HG03520 (cell line): Measurements from ENCODE around the gene DCBLD1.

ENCODE experiments used
- ATAC-seq: cut with Tn5 transposase; IDR thresholded peaks from one replicate; pipeline ENCODE4 v1.9.1; 2021; ENCODE audit warnings: mild to moderate bottlenecking, moderate library complexity; ENCODE audit not compliant: unreplicated experiment

DCBLD1 gene

DNA sequence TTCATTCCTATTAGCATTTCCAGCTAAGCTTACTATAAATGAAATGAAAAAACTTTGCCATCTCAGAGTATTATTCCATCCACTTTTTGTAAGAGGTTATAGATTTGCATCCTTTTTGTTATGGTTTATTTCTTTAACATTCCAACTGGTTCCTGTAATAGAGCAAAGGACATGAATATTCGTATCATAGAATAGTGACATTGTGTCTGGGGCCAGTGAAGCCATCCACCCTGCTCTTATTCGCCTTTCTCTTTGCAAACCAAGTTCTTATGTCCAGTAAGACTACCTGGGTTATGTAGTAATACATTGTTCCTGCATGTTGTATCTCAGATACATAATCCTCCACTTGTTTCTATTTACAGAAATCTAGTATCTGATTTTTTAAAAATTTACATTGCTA is 43.1 kb downstream of the DCBLD1 start:
- ATAC-seq = no peak

- ATAC-seq = no peak
Measured at GRCh38 chr6:117530467-117531242, 48.2 kb downstream of the DCBLD1 start.

DNA sequence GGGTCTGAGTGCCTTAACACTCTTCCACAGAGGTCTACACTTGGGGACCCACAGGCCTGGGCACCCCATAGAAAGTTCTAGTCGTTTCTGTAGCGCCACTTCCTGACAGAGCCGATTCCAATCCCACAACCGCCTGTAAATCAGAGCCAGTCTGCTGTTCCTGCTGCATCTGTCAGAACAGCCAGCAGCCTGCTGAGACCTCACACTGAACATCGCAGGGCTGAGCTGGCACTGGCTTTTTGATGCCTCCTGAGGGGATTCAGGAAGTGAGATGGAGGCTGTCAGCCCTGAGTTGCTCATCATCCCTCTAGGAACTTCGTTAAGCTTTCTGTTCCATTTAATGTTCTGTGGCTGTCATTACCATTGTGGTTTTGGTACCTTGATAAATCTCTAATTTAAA is 48.9 kb downstream of the DCBLD1 start:
- no peak for ATAC-seq

DNA sequence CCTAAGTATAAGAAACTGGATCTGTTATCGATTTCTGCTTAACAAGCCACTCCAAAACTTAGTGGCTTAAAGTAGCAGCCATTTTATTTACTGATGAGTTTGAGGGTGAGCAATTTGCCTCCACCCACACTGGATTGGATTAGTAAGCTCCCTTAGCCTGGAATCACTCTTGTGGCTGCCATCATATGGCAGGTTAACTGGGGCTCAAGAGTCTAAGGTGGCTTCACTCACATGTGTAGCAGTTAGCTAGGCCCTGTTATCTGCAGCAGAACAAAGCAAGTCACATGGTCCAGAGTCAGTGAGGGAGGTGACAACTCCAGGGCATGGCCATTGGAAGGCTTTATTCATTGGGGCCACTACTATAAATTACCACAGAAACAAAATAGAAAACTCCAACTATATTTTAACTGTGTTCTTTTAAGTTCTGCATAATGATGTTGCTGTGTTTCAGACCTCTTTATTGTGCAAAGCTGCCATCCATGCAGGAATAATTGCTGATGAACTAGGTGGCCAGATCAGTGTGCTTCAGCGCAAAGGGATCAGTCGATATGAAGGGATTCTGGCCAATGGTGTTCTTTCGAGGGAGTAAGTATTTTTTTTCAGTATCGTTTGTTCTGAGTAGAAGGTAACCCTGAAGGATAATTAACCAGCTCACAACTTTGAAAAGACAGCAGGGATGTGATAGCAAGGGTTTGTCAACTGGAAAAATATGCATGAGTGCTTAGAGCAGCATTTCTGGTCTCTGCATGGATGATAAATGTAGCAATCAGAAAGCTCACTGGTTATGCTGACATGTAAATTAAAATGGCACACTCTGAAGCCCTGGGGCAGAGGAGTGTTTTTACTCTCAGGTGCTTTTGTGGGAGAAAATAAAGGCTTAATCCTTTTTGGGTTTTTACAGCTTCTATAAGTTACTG is 49.6 kb downstream of the DCBLD1 start:
- no peak for ATAC-seq

- ATAC-seq = no peak
Measured at GRCh38 chr6:117533775-117534174, 51.3 kb downstream of the DCBLD1 start.

GRCh38 chr6:117534974-117535373 is 52.5 kb downstream of the DCBLD1 start:
- ATAC-seq = no peak

- ATAC-seq = no peak
Measured at GRCh38 chr6:117536317-117536716, 53.8 kb downstream of the DCBLD1 start.

DNA sequence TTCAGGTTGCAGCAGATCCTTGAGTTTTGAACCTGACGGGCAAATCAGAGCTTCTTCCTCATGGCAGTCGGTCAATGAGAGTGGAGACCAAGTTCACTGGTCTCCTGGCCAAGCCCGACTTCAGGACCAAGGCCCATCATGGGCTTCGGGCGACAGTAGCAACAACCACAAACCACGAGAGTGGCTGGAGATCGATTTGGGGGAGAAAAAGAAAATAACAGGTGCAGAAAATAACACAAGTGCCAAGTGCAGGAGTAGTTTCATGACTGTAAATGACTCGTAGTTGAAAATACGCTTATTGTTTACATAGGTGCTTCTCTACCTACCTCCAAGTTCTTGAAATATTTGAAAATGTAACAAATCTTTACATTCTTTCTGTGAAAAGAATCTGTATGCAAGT is 56.1 kb downstream of the DCBLD1 start:
- ATAC-seq = no peak

- no peak for ATAC-seq
Measured at GRCh38 chr6:117540670-117541069, 58.2 kb downstream of the DCBLD1 start.

GRCh38 chr6:117542493-117542892 is 60.0 kb downstream of the DCBLD1 start:
- no peak for ATAC-seq

- ATAC-seq = no peak
Measured at GRCh38 chr6:117544716-117545115, 62.2 kb downstream of the DCBLD1 start.

DNA sequence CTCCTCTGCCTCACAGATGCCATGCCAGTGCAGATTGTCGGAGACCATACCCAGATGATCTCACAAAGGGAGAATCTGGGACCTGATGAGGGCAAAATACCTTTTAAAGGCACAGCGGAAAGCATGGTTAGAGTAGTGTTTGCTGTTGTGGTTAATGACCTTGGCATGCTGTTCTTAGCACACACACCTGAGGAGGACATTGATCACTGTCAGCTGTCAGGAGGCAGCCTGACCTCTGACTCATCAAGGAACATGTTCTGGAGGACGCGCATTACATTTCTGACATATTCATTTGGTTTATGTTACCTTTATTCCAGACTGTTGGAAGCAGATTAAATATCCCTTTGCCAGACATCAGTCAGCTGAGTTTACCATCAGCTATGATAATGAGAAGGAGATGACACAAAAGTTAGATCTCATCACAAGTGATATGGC is 62.7 kb downstream of the DCBLD1 start:
- ATAC-seq = no peak

GRCh38 chr6:117546674-117547073 is 64.2 kb downstream of the DCBLD1 start:
- ATAC-seq = no peak

GRCh38 chr6:117547688-117548621 is 65.5 kb downstream of the DCBLD1 start:
- ATAC-seq = peak; percentile 42

DNA sequence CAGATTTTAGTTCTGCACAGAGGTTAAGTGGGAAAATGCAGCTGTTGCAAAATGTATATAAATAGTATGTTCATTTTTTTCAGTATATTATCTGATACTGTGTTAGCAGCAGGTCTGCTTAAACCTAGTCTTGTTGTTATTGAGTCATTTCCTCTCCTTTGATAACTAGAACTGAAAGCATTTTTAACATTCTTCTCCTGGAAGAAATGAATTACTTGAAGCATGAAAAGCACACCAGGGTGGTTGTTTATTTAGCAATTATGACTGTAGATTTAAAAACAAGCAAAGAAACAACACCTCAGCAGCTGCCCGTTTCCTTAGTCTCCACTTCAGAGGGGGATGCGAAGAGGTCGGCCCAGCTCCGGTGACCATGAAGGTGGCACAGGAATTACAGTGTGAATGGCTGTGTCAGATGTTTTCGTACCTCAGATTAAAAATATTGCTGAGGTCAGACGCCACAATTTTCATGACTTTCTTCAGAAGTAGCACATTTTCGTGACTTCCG is 66.4 kb downstream of the DCBLD1 start:
- ATAC-seq = peak; percentile 34

DNA sequence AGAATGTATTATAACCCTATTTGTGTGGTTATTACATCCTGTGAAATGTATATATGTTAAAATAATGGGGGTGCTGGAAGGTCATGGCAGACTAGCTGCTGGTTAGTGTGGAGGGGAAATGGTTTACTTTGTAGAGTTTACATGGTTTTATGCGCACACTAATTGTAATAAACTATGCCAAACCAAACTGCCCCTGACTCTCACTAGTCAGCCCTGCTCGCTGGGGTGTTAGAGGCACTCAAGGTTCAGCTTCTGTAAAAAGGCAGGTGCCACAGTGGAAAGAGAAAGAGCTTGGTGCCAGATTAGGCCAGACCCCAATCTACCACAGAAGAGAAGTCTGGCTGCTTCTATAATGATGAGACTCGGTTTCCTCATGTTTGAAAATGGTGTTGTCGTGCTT is 67.1 kb downstream of the DCBLD1 start:
- no peak for ATAC-seq

DNA sequence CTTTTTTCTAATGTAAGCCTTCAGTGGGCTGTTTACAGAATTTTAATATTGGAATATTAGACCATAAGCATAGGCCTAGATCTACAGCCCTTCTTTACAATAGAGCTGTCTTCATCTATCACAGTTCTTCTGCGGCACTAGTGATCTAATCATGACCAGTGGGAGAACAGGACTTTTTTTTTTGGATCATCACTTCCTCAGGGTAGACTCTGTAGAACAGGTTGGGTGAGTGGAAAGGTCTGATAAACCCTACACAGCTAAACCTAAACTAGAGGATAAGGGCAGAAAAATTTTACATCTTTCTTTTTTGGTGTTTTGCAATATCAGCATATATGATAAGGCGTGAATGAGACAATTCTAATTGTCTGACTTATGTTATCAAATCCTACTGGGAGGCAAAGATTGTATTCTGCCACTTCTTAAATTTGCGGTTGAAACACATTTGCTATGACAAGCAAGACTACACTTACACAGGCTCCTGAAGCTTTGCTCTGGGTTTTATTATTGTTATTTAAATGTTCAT is 67.7 kb downstream of the DCBLD1 start:
- no peak for ATAC-seq

DNA sequence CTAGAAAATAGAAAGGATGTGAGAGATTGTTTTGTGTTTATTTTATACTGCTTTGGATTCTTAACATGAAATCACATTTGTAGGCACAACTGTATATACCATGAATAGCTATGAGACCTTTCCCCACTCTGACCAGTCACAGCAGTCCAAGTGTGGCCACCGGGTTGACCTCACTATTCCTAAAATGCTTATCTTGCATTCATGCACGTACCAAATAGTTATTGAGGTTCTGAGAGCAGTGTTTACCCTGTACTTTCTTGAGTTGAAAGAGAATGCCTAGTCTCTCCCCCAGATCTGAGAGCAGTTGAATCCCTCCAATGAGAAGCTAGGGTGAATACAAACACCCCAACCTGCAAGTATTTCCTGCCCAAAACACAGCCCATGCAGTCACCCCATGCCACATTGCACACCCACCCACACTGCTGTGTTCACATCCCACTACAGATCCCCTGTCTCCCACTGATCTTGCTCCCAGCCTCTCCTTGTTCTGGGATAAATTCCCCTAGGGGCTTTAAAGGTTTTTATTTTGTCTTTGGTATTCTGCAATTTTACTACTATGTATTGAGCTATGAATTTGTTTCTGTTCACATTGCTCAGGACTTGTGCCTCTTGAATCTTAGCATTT is 68.3 kb downstream of the DCBLD1 start:
- no peak for ATAC-seq

DNA sequence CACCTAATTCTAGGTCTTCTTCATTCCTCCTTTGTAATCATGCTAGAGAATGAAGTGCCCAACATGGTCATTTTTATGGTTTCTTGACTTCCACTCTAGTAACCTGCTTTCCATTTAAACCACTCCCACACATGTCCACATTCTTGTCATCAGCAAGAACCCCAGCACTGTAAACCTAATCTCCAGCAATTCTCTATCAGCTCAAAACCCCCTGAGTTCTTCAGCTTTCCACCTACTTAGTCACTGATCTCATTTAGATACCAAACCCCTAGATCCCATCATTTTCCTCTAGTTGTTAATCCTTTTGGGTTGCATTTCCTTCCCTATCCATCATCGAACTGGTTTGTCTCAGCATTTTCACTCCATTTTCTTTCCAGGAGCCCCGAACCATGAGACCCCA is 70.1 kb downstream of the DCBLD1 start:
- ATAC-seq = no peak

GRCh38 chr6:117553142-117553541 is 70.7 kb downstream of the DCBLD1 start:
- ATAC-seq = no peak
